Esophagus squamous epithelium (tissue), 5 donors: Measurements from ENCODE around the gene INPP5F. TPM values are rescaled to one million over a fixed set of nuclear protein-coding genes. Genes with fewer than 3 reads are reported as not detected.

ENCODE experiments used
- DNase-seq: peaks from one replicate; lab custom pipeline; 2025; lab: John Stamatoyannopoulos, UW
- H3K27ac ChIP-seq, 4 donors: fragments of 200-600 bp; sonication (generic); one replicate each; pipeline ENCODE4 v1.5.1; 2016 to 2019; ENCODE audit warnings: mild to moderate bottlenecking in 1 of 4
- H3K27me3 ChIP-seq, 4 donors: fragments of 200-600 bp; sonication (generic); 1 replicate in 3 of 4; 2 replicates in 1 of 4; pipeline versions ENCODE4 v1.5.1 to v1.6.0; 2017 to 2021; ENCODE audit warnings: antibody characterized with exemption in 1 of 4
- H3K36me3 ChIP-seq, 3 donors: fragments of 200-600 bp; sonication (generic); one replicate each; pipeline ENCODE4 v1.5.1; 2016 to 2019
- H3K4me1 ChIP-seq, 3 donors: fragments of 200-600 bp; sonication (generic); one replicate each; pipeline ENCODE4 v1.5.1; 2017 to 2019
- H3K4me3 ChIP-seq, 4 donors: fragments of 200-600 bp; sonication (generic); 1 replicate in 3 of 4; 2 replicates in 1 of 4; pipeline ENCODE4 v1.5.1; 2016 to 2019; ENCODE audit warnings: mild to moderate bottlenecking in 2 of 4, moderate library complexity in 1 of 4
- H3K9me3 ChIP-seq, 3 donors: fragments of 200-600 bp; sonication (generic); one replicate each; pipeline ENCODE4 v1.5.1; 2016 to 2019
- POLR2A ChIP-seq, 4 donors: fragments of 450-650 bp; IDR thresholded peaks; one replicate each; pipeline ENCODE4 v1.6.1; 2017; ENCODE audit warnings: antibody characterized with exemption in 4 of 4, mild to moderate bottlenecking in 4 of 4, moderate library complexity in 3 of 4
- WGBS, 2 donors: methylation state at CpG; one replicate each; pipeline ENCODE4 v1.1.5; 2018; 5-methylcytosine and 5-hydroxymethylcytosine counted together
- intact Hi-C: fragments of 100-400 bp; cut with DNase I; formaldehyde crosslinking; loops from one replicate; pipeline ENCODE4 v1.15.0; 2022
- total RNA-seq, 4 donors: library from RNA; depleted of rRNA; stranded (reverse); fragments of >200 nt; gene quantifications; one replicate each; pipeline ENCODE4 v1.1.0, GENCODE V29; 2016
- TF ChIP-seq, protein P1 (sequence below), 6 experiments: fragments of 450-650 bp in 4 of 6; fragments of 200-600 bp in 2 of 6; sonication (generic) in 2 of 6; IDR thresholded peaks; one replicate each; pipeline ENCODE4 v1.5.1; 2016 to 2019; ENCODE audit warnings: antibody characterized with exemption in 6 of 6, mild to moderate bottlenecking in 4 of 6, moderate library complexity in 4 of 6
- donor health status: DM: yes; HTN: yes; CAD: no.

INPP5F gene
- total RNA-seq, 4 donors from 2014 or later: 5.3 to 11.4 (median 9.4) TPM

DNA sequence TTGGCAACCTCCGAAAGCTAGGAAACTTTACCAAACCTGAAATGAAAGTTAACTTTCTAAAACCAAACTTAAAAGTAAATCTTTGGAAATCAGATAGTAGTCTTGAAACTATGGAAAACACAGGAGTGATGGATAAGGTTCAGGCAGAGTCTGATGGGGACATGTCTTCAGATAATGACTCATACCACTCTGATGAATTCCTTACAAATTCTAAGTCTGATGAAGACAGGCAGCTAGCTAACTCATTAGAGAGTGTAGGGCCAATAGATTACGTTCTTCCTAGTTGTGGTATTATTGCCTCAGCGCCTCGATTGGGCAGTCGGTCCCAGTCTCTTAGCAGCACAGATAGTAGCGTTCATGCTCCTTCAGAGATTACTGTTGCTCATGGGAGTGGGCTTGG lies 100.9 kb downstream of the INPP5F start:
- WGBS, 2 donors: 94 to 95% methylated on average over 6 of the region's 6 CpGs
- H3K27me3 ChIP-seq: no peaks in the 10 kb centered on the region
- no peak for DNase-seq
- no peak for TF ChIP-seq POLR2A (IDR thresholded peaks at IDR 0.05)
- TF ChIP-seq, protein P1, sequence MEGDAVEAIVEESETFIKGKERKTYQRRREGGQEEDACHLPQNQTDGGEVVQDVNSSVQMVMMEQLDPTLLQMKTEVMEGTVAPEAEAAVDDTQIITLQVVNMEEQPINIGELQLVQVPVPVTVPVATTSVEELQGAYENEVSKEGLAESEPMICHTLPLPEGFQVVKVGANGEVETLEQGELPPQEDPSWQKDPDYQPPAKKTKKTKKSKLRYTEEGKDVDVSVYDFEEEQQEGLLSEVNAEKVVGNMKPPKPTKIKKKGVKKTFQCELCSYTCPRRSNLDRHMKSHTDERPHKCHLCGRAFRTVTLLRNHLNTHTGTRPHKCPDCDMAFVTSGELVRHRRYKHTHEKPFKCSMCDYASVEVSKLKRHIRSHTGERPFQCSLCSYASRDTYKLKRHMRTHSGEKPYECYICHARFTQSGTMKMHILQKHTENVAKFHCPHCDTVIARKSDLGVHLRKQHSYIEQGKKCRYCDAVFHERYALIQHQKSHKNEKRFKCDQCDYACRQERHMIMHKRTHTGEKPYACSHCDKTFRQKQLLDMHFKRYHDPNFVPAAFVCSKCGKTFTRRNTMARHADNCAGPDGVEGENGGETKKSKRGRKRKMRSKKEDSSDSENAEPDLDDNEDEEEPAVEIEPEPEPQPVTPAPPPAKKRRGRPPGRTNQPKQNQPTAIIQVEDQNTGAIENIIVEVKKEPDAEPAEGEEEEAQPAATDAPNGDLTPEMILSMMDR (IDR thresholded peaks at IDR 0.05): no peak
- H3K4me1 ChIP-seq: no peaks in the 10 kb centered on the region
- intact Hi-C loops: no loop called here
- H3K4me3 ChIP-seq: no peak overlapping the region
- no peaks in the 10 kb centered on the region for H3K9me3 ChIP-seq
- H3K36me3 ChIP-seq: peaks cover 2 to 89% (median 12%) of the 10 kb centered on the region in 3 donors
- H3K27ac ChIP-seq: no peak overlapping the region

GRCh38 chr10:119827430-119827829 lies 101.6 kb downstream of the INPP5F start:
- intact Hi-C loops: no loop called here
- Histone ChIP-seq H3K4me1 (no peaks in the 10 kb centered on the region), H3K4me3 (no peak overlapping the region), H3K27me3 (no peaks in the 10 kb centered on the region), H3K27ac (no peak overlapping the region), H3K9me3 (no peaks in the 10 kb centered on the region), H3K36me3 (peaks cover 6 to 89% (median 15%) of the 10 kb centered on the region in 3 donors)
- no peak for TF ChIP-seq POLR2A (IDR thresholded peaks at IDR 0.05)
- TF ChIP-seq, protein P1 (IDR thresholded peaks at IDR 0.05): no peak
- 63 to 66% methylated on average over 4 of the region's 4 CpGs for WGBS, 2 donors
- DNase-seq: no peak

- H3K9me3 ChIP-seq: no peaks in the 10 kb centered on the region
- no peak overlapping the region for H3K27ac ChIP-seq
- H3K4me1 ChIP-seq: no peaks in the 10 kb centered on the region
- intact Hi-C loops: no loop called here
- H3K27me3 ChIP-seq: no peaks in the 10 kb centered on the region
- 81 to 85% methylated on average over 7 of the region's 7 CpGs for WGBS, 2 donors
- H3K36me3 ChIP-seq: peaks cover 6 to 90% (median 15%) of the 10 kb centered on the region in 3 donors
- DNase-seq: no peak
- H3K4me3 ChIP-seq: no peak overlapping the region
- TF ChIP-seq, protein P1 (IDR thresholded peaks at IDR 0.05): no peak
- TF ChIP-seq POLR2A (IDR thresholded peaks at IDR 0.05): no peak
These were observed 103.6 kb downstream of the INPP5F start for GRCh38 chr10:119829429-119829828.

GRCh38 chr10:119830851-119831250 lies 105.0 kb downstream of the INPP5F start:
- TF ChIP-seq, protein P1 (IDR thresholded peaks at IDR 0.05): no peak
- no peak for TF ChIP-seq POLR2A (IDR thresholded peaks at IDR 0.05)
- intact Hi-C loops: no loop called here
- DNase-seq: no peak
- Histone ChIP-seq H3K27me3 (no peaks in the 10 kb centered on the region), H3K9me3 (no peaks in the 10 kb centered on the region), H3K27ac (no peak overlapping the region), H3K4me1 (no peaks in the 10 kb centered on the region), H3K36me3 (peaks cover 6 to 100% (median 15%) of the 10 kb centered on the region in 3 donors), H3K4me3 (no peak overlapping the region)
- WGBS, 2 donors: 81 to 91% methylated on average over 4 of the region's 4 CpGs

GRCh38 chr10:119831656-119832055 lies 105.8 kb downstream of the INPP5F start:
- Histone ChIP-seq H3K27ac (no peak overlapping the region), H3K9me3 (no peaks in the 10 kb centered on the region), H3K27me3 (no peaks in the 10 kb centered on the region), H3K4me1 (no peaks in the 10 kb centered on the region), H3K4me3 (no peak overlapping the region), H3K36me3 (peaks cover 6 to 100% (median 15%) of the 10 kb centered on the region in 3 donors)
- DNase-seq: no peak
- 82 to 87% methylated on average over 11 of the region's 11 CpGs for WGBS, 2 donors
- intact Hi-C loops: no loop called here
- TF ChIP-seq POLR2A (IDR thresholded peaks at IDR 0.05): no peak
- TF ChIP-seq, protein P1 (IDR thresholded peaks at IDR 0.05): no peak
